WERI-Rb-1 (cell line): ENCODE measurements around the gene KCND3.

Source experiments
- DNase-seq: peaks from one replicate; pipeline ENCODE4 v3.0.0-alpha.2; 2020
- H3K27ac ChIP-seq: fragments of 250-450 bp; sonication (Bioruptor Pico); 2 replicates; pipeline ENCODE4 v1.5.1; 2020; ENCODE audit warnings: mild to moderate bottlenecking, moderate library complexity
- H3K27me3 ChIP-seq: fragments of 250-450 bp; sonication (Bioruptor Pico); 2 replicates; pipeline ENCODE4 v1.5.1; 2021; ENCODE audit warnings: mild to moderate bottlenecking, low read depth, moderate library complexity; ENCODE audit not compliant: insufficient read depth, severe bottlenecking
- H3K36me3 ChIP-seq: fragments of 250-450 bp; sonication (Bioruptor Pico); 2 replicates; pipeline ENCODE4 v1.5.1; 2020; ENCODE audit warnings: mild to moderate bottlenecking, moderate library complexity
- H3K4me3 ChIP-seq: 2 replicates; pipeline ENCODE4 v1.5.1; 2011; ENCODE audit warnings: low read depth, mild to moderate bottlenecking, control low read depth, low read length
- H3K9me3 ChIP-seq: fragments of 250-450 bp; sonication (Bioruptor Pico); 2 replicates; pipeline ENCODE4 v1.5.1; 2021; ENCODE audit warnings: mild to moderate bottlenecking, moderate library complexity; ENCODE audit not compliant: severe bottlenecking
- TF ChIP-seq, protein P1 (sequence below): IDR thresholded peaks from 2 replicates; pipeline ENCODE4 v1.5.1; 2011; ENCODE audit warnings: low read depth, mild to moderate bottlenecking, control low read depth, inconsistent platforms, low read length

The KCND3 gene

DNA sequence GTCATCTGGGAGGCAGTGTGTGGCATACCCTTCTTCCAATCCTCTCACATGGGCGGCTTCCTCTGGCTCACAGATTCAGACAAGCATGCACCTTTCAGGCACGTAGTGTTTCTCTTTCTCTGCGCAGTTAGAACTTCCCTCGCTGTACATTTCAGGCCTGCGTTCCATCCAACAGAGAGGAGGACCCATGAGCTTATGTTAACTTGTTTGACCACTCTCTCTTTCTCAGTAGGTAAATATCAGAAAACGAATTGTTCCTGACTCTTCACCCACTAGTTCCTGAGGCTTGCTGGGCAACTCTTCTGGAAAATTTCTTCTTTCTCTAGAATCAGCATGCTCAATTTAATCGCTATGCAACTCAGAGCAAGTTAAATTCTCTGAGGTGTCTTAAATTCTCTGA is 148.3 kb downstream of the KCND3 start:
- Histone ChIP-seq H3K27ac (no peak overlapping the region), H3K27me3 (no peaks in the 10 kb centered on the region), H3K36me3 (no peaks in the 10 kb centered on the region), H3K4me3 (no peak overlapping the region), H3K9me3 (no peaks in the 10 kb centered on the region)
- no peak for DNase-seq
- TF ChIP-seq, protein P1, sequence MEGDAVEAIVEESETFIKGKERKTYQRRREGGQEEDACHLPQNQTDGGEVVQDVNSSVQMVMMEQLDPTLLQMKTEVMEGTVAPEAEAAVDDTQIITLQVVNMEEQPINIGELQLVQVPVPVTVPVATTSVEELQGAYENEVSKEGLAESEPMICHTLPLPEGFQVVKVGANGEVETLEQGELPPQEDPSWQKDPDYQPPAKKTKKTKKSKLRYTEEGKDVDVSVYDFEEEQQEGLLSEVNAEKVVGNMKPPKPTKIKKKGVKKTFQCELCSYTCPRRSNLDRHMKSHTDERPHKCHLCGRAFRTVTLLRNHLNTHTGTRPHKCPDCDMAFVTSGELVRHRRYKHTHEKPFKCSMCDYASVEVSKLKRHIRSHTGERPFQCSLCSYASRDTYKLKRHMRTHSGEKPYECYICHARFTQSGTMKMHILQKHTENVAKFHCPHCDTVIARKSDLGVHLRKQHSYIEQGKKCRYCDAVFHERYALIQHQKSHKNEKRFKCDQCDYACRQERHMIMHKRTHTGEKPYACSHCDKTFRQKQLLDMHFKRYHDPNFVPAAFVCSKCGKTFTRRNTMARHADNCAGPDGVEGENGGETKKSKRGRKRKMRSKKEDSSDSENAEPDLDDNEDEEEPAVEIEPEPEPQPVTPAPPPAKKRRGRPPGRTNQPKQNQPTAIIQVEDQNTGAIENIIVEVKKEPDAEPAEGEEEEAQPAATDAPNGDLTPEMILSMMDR = no peak

DNA sequence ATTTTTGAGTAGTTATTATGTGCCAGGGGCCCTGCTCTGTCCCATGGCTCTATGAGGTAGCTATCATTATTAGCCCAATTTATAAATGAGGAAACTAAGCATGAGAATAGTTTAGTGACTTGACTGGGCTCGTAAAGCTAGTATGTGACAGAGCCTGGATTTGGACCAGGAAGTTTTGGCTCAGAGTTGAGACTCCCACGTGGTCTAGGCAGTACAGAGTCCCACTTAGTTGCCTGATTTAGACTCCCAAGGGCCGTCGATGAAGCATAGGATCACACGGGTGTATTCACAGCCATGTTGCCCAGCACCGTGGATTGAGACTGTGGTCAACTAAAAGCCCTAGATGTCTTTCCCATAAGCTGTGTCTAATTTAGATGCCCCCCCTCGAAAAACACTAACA is 152.1 kb downstream of the KCND3 start:
- H3K36me3 ChIP-seq = no peaks in the 10 kb centered on the region
- DNase-seq = no peak
- no peak overlapping the region for H3K27ac ChIP-seq
- TF ChIP-seq, protein P1 = no peak
- no peaks in the 10 kb centered on the region for H3K27me3 ChIP-seq
- no peaks in the 10 kb centered on the region for H3K9me3 ChIP-seq
- no peak overlapping the region for H3K4me3 ChIP-seq

DNA sequence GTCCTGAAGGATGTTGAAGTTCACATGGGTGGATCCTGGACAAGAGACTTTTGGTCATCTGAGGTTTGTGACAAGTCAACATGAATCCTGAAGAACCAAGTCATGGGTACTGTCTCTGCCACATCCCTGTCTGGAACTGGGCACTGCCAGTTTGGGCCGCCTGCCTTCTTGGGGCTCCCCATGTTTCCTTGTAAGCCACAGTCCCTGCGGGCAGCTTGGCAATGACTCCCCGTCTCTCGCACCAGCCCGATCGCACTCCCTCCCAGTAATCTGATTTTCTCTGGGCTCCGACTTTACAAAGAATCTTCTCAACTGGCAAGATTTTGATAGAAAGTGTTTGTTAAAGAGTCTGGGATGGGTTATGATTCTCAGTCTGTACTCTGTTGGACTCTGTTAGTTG is 153.4 kb downstream of the KCND3 start:
- Histone ChIP-seq H3K36me3 (no peaks in the 10 kb centered on the region), H3K9me3 (no peaks in the 10 kb centered on the region), H3K27ac (no peak overlapping the region), H3K27me3 (no peaks in the 10 kb centered on the region), H3K4me3 (no peak overlapping the region)
- DNase-seq = no peak
- TF ChIP-seq, protein P1 = no peak

DNA sequence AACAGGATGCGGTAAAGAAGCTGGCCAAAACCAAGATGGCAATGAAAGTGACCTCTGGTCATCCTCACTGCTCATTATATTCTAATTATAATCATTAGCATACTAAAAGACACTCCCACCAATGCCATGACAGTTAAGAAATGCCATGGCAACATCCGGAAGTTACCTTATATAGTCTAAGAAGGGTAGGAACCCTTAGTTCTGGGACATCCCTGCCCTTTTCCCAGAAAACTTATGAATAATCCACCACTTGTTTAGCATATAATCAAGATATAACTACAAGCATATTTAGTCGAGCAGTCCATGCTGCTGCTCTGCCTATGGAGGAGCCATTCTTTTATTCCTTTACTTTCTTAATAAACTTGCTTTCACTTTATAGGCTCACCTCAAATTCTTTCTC is 154.0 kb downstream of the KCND3 start:
- Histone ChIP-seq H3K4me3 (no peak overlapping the region), H3K27ac (no peak overlapping the region), H3K9me3 (no peaks in the 10 kb centered on the region), H3K36me3 (no peaks in the 10 kb centered on the region), H3K27me3 (no peaks in the 10 kb centered on the region)
- TF ChIP-seq, protein P1 = no peak
- no peak for DNase-seq

DNA sequence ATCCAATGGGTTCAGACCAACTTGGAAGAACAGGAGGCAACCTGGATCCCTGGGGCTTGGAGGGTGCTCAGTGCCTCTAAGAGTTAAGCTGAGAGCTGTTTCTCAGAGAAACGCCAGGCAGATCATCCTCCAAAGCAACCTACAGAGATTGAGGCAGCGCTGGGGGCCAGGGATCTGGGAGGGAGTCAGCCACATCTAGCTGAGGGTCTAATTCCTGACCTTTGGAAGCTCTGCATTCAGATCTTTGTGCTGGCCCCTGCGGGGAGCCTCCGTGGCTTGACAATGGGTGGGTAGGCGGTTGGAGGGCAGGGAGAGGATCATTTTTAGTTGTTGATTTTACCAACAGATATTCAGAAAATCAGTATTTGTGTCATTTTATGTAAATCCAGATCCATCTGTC is 154.5 kb downstream of the KCND3 start:
- no peak overlapping the region for H3K4me3 ChIP-seq
- no peaks in the 10 kb centered on the region for H3K36me3 ChIP-seq
- H3K9me3 ChIP-seq = no peaks in the 10 kb centered on the region
- H3K27ac ChIP-seq = no peak overlapping the region
- TF ChIP-seq, protein P1 = no peak
- DNase-seq = no peak
- no peaks in the 10 kb centered on the region for H3K27me3 ChIP-seq

DNA sequence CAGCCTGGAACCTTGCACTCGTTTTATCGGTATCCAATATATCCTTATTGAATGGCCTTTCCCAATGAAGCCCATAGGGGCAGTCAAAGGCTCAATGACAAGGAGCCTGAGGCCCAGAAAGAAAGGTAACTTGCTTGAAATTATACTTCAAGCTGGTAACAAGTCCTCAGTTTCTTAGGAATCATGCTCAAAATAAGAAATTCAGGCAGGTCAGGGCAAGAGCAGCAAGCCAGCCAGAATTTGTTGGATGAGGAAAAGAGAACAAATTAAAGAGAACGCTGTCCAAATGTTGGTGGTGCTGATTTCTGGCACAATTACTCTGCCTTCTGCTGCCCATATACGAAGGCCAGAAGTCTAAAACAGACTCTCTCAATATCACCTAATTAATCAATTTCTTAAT is 156.1 kb downstream of the KCND3 start:
- Histone ChIP-seq H3K27me3 (no peaks in the 10 kb centered on the region), H3K36me3 (no peaks in the 10 kb centered on the region), H3K4me3 (no peak overlapping the region), H3K9me3 (no peaks in the 10 kb centered on the region), H3K27ac (no peak overlapping the region)
- no peak for DNase-seq
- TF ChIP-seq, protein P1 = no peak
